NCI-H774 (cell line): Measurements from ENCODE around the gene TMEM89.

Source experiments
- DNase-seq: peaks from one replicate; lab custom pipeline; 2025; lab: John Stamatoyannopoulos, UW

TMEM89 gene

GRCh38 chr3:48588230-48588629, 33.3 kb downstream of the TMEM89 start:
- DNase-seq: no peak

GRCh38 chr3:48587686-48588085, 33.9 kb downstream of the TMEM89 start:
- DNase-seq: no peak

GRCh38 chr3:48585411-48585810, 36.2 kb downstream of the TMEM89 start:
- DNase-seq: no peak

GRCh38 chr3:48584836-48585235, 36.7 kb downstream of the TMEM89 start:
- no peak for DNase-seq

GRCh38 chr3:48581621-48582481, 39.7 kb downstream of the TMEM89 start:
- no peak for DNase-seq

GRCh38 chr3:48576647-48577046, 44.9 kb downstream of the TMEM89 start:
- no peak for DNase-seq

- DNase-seq: no peak
These were observed 46.2 kb downstream of the TMEM89 start for GRCh38 chr3:48575366-48575765.

- no peak for DNase-seq
These were observed 47.5 kb downstream of the TMEM89 start for GRCh38 chr3:48573973-48574585.

- DNase-seq: no peak
These were observed 49.1 kb downstream of the TMEM89 start for GRCh38 chr3:48572517-48572916.

GRCh38 chr3:48571938-48572337, 49.6 kb downstream of the TMEM89 start:
- no peak for DNase-seq
